GM19438 (cell line): ENCODE results near the gene MXD3.
"Not testable (repeated sequence)": the region's sequence is repeated elsewhere in the genome, so short reads cannot be mapped to it uniquely, and the experiment has no call there.

ENCODE experiments used
- ATAC-seq: cut with Tn5 transposase; IDR thresholded peaks from one replicate; pipeline ENCODE4 v1.9.1; 2021; ENCODE audit warnings: low read depth; ENCODE audit not compliant: unreplicated experiment

MXD3 gene

DNA sequence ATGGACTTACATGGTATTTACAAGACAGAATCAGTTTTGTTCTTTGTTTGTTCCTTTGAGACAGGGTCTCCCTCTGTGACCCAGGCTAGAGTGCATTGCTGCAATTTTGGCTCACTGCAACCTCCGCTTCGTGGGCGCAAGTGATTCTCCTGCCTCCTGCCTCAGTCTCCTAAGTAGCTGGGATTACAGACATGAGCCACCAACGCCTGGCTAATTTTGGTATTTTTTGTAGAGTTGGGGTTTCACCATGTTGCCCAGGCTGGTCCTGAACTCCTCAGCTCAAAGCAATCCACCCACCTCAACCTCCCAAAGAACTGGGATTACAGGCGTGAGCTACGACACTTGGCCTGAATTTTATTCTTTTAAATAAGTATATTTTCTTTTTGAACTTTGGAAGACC lies 35.8 kb downstream of the MXD3 start:
- no peak for ATAC-seq

DNA sequence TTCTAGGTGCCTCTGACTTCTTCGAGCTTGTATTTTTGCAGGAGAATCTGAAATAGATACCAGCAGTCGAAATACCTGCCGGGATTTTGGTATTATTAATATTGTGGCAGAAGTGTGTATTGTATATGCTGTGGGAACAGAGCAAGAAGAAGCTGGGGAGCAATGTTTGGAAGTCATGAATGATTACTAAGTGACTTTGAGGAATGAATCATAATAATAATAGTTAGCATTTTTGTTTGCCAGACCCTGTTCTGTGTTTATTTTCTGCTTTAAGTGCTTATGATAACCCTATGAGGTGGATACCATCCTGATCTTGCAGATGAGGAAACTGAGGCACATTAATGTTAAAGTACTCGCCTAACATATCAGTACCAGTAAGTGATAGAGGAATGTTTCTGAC lies 40.6 kb downstream of the MXD3 start:
- ATAC-seq: no peak

DNA sequence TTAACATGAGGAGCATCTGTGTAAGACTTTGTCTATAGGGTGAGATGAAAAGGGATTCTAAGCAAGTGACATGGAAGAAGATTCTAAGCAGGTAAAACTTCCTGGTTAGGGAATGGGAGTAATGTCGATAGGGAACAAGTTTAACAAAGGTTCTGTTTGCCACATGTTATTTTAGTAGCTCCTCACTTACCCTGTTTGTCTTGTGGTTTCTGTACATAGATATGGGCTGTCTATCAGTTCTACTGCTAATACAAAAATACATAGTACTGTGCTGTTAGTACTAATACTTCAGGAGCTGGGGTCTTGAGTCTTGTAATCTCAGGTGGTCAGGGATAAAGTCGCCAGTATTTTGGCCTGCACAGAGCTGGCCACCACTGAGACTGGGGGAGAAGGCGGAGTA lies 41.0 kb downstream of the MXD3 start:
- ATAC-seq: no peak

DNA sequence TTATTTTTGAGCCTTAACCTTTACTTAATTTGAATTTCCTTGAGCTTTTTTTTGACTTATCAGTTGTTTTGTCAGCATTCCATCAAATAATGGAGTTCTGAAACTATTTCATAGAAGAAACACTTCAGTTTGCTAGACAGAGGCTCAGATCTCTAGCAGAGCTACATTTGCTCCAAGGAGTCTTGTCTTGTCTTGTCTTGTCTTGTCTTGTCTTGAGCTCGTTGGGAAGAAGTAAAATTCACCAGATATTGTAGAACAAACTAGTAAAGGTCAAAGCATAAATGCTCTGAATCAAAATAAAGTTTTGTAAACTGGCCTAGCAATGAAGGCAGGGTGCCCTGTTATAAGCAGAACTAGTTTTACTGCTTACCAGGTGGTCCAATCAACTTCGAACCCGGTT lies 41.7 kb downstream of the MXD3 start:
- no peak for ATAC-seq

DNA sequence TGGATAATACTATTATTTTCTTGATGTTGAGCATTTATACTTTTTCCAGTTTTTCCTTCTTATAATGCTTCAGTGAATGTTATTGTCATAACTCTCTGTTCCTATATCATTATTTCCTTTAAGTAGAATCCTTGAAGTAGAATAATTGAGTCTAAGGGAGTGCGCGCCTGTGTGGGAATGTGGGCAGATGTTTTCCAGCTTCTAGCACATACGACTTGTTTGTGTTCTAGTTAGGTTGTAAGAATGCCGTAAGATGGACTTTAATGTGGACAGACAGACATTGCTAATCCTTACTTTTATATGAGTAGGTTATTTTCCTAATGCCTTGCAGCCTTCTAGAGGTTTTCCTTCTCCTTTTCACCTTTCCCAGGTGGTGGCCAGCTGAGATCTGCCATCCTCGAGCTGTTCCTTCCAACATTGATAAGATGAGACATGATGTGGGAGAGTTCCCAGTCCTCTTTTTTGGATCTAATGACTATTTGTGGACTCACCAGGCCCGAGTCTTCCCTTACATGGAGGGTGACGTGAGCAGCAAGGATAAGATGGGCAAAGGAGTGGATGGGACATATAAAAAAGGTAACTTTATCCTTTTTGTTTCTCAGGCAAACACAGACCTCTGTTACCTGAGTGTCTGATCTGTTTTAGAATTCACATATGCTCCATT lies 42.3 kb downstream of the MXD3 start:
- no peak for ATAC-seq

DNA sequence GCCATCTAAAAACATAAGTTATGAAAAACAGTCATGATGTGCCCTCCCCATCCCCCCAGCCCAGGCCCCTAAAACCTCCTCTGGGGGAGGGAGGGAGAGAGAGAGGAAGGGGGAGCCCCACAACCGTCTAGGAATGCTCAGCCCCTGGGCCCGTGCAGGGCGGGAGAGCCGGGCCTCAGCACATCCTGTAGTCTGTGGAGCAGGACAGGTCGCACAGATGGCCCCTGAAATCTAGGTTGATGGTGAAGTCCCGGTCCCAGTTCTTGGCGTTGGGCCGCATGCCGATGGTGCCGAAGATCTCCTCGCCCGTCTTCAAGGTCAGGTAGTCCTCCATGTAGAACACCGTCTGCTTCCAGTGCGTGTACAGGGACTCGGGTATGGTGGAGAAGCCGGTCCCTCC lies 46.3 kb downstream of the MXD3 start:
- ATAC-seq: no peak

DNA sequence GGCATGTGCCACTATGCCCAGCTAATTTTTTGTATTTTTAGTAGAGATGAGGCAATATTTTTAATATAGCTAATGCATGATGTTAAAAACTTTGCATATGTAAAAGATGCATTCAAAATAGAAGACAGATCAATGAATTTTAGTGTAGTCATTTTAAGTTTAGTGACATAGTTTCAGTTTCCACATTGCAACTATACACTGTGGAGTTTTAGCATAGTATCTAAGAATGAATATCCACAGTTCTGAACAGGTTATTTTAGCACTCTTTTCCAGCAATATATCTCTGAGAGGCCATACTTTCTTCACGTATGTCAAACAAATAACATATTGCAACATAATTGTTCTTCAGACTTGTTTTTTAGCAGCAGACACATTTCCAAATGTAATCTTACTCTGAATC lies 47.5 kb downstream of the MXD3 start:
- ATAC-seq: no peak

DNA sequence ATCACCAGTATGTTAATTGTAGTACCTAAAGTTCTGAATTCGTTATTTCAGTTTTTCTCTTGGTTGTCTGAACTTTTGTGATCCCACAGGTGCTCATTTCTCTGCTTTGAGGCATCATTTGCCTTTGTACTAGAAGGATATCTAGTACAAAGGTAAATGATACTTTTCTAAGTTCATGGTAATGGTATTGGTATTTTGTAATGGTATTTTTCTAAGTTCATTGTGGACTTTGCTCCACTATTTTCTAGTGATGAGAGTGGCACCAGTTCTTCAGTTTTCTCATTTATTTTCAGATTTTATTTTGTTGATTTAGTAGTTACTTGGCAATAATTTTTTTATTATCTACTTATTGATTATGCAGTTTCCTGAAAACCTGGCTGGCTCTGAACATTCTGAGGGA lies 50.2 kb downstream of the MXD3 start:
- no peak for ATAC-seq

DNA sequence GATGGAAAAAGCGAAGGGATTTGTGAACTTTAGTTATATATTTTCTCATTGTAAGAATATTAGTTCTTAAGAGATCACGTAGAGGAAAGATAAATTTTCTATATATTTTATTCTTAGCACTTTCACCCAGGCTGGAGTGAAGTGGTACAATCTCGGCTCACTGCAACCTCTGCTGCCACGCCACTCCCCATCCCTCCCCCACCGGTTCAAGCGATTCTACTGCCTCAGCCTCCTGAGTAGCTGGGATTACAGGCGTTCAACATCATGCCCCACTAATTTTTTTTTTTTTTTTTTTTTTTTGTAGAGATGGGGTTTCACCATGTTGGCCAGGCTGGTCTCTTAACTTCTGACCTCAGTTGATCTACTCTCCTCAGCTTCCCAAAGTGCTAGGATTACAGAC lies 50.7 kb downstream of the MXD3 start:
- no peak for ATAC-seq

DNA sequence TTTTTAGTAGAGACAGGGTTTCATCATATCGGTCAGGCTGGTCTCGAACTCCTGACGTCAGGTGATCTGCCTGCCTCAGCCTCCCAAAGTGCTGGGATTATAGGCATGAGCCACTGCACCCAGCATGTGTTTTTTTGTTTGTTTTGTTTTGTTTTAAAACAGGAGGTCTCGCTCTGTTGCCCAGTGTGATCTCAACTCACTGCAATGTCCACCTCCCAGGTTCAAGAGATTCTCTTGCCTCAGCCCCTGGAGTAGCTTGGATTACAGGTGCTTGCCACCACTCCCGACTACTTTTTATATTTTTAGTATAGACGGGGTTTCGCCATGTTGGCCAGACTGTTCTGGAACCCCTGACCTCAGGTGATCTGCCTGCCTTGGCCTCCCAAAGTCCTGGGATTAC lies 53.0 kb downstream of the MXD3 start:
- ATAC-seq: not testable (repeated sequence)
